ENCODE data around the gene ISG20L2.
A peak's percentile ranks its signal among the peaks of the same experiment; 100 is the strongest.

The ISG20L2 gene

GRCh38 chr1:156746728-156747631, 18.4 kb upstream of the ISG20L2 start:
- Histone ChIP-seq H3K27ac (ENCODE audit: low read length) (peak overlapping the region; percentile 99), H3K9ac (ENCODE audit: low read length in 2 of 2) (peak overlapping the region; percentile 97 to 99), H3K36me3 (ENCODE audit: control insufficient read depth in 2 of 2, insufficient read depth in 2 of 2, low read length in 2 of 2) (peaks cover 12 to 21% of the 10 kb centered on the region in 2 donors), H3K4me1 (ENCODE audit: control insufficient read depth, insufficient read depth, low read length) (peaks cover 52% of the 10 kb centered on the region), H3K9me3 (ENCODE audit: control insufficient read depth in 2 of 2, low read length in 2 of 2) (no peaks in the 10 kb centered on the region), H3K27me3 (ENCODE audit: control insufficient read depth in 1 of 2, insufficient read depth in 2 of 2, low read length in 2 of 2) (no peaks in the 10 kb centered on the region), H3K4me3 (ENCODE audit: low read length in 2 of 2) (peak overlapping the region; percentile 82 to 95)

- no peaks in the 10 kb centered on the region for H3K9me3 ChIP-seq (ENCODE audit: control insufficient read depth in 2 of 2, low read length in 2 of 2)
- H3K4me1 ChIP-seq (ENCODE audit: control insufficient read depth, insufficient read depth, low read length) = peaks cover 55% of the 10 kb centered on the region
- H3K36me3 ChIP-seq (ENCODE audit: control insufficient read depth in 2 of 2, insufficient read depth in 2 of 2, low read length in 2 of 2) = peaks cover 14 to 23% of the 10 kb centered on the region in 2 donors
- H3K27ac ChIP-seq (ENCODE audit: low read length) = peak overlapping the region; percentile 99
- H3K9ac ChIP-seq (ENCODE audit: low read length in 2 of 2) = peak overlapping the region; percentile 42 to 97
- H3K4me3 ChIP-seq (ENCODE audit: low read length in 2 of 2) = peak overlapping the region; percentile 82 to 95
- H3K27me3 ChIP-seq (ENCODE audit: control insufficient read depth in 1 of 2, insufficient read depth in 2 of 2, low read length in 2 of 2) = no peaks in the 10 kb centered on the region
These were observed 17.8 kb upstream of the ISG20L2 start for GRCh38 chr1:156746406-156746727.

GRCh38 chr1:156745881-156746280, 17.3 kb upstream of the ISG20L2 start:
- H3K27ac ChIP-seq (ENCODE audit: low read length) = peak overlapping the region; percentile 99
- no peaks in the 10 kb centered on the region for H3K27me3 ChIP-seq (ENCODE audit: control insufficient read depth in 1 of 2, insufficient read depth in 2 of 2, low read length in 2 of 2)
- H3K9me3 ChIP-seq (ENCODE audit: control insufficient read depth in 2 of 2, low read length in 2 of 2) = no peaks in the 10 kb centered on the region
- H3K9ac ChIP-seq (ENCODE audit: low read length in 2 of 2) = peak overlapping the region; percentile 42 to 97
- H3K36me3 ChIP-seq (ENCODE audit: control insufficient read depth in 2 of 2, insufficient read depth in 2 of 2, low read length in 2 of 2) = peaks cover 14 to 23% of the 10 kb centered on the region in 2 donors
- peak overlapping the region; percentile 82 to 95 for H3K4me3 ChIP-seq (ENCODE audit: low read length in 2 of 2)
- peaks cover 57% of the 10 kb centered on the region for H3K4me1 ChIP-seq (ENCODE audit: control insufficient read depth, insufficient read depth, low read length)

GRCh38 chr1:156744786-156745419, 16.3 kb upstream of the ISG20L2 start:
- peaks cover 14 to 23% of the 10 kb centered on the region in 2 donors for H3K36me3 ChIP-seq (ENCODE audit: control insufficient read depth in 2 of 2, insufficient read depth in 2 of 2, low read length in 2 of 2)
- peak overlapping the region; percentile 99 for H3K27ac ChIP-seq (ENCODE audit: low read length)
- H3K27me3 ChIP-seq (ENCODE audit: control insufficient read depth in 1 of 2, insufficient read depth in 2 of 2, low read length in 2 of 2) = no peaks in the 10 kb centered on the region
- no peaks in the 10 kb centered on the region for H3K9me3 ChIP-seq (ENCODE audit: control insufficient read depth in 2 of 2, low read length in 2 of 2)
- peaks cover 56% of the 10 kb centered on the region for H3K4me1 ChIP-seq (ENCODE audit: control insufficient read depth, insufficient read depth, low read length)
- no peak overlapping the region for H3K9ac ChIP-seq (ENCODE audit: low read length in 2 of 2)
- H3K4me3 ChIP-seq (ENCODE audit: low read length in 2 of 2) = no peak overlapping the region

GRCh38 chr1:156744344-156744743, 15.8 kb upstream of the ISG20L2 start:
- Histone ChIP-seq H3K27ac (ENCODE audit: low read length) (no peak overlapping the region), H3K4me3 (ENCODE audit: low read length in 2 of 2) (no peak overlapping the region), H3K9ac (ENCODE audit: low read length in 2 of 2) (no peak overlapping the region), H3K9me3 (ENCODE audit: control insufficient read depth in 2 of 2, low read length in 2 of 2) (no peaks in the 10 kb centered on the region), H3K36me3 (ENCODE audit: control insufficient read depth in 2 of 2, insufficient read depth in 2 of 2, low read length in 2 of 2) (peaks cover 14 to 23% of the 10 kb centered on the region in 2 donors), H3K4me1 (ENCODE audit: control insufficient read depth, insufficient read depth, low read length) (peaks cover 50% of the 10 kb centered on the region), H3K27me3 (ENCODE audit: control insufficient read depth in 1 of 2, insufficient read depth in 2 of 2, low read length in 2 of 2) (no peaks in the 10 kb centered on the region)

- no peak overlapping the region for H3K27ac ChIP-seq (ENCODE audit: low read length)
- peaks cover 14 to 23% of the 10 kb centered on the region in 2 donors for H3K36me3 ChIP-seq (ENCODE audit: control insufficient read depth in 2 of 2, insufficient read depth in 2 of 2, low read length in 2 of 2)
- peaks cover 43% of the 10 kb centered on the region for H3K4me1 ChIP-seq (ENCODE audit: control insufficient read depth, insufficient read depth, low read length)
- H3K9ac ChIP-seq (ENCODE audit: low read length in 2 of 2) = no peak overlapping the region
- no peak overlapping the region for H3K4me3 ChIP-seq (ENCODE audit: low read length in 2 of 2)
- H3K9me3 ChIP-seq (ENCODE audit: control insufficient read depth in 2 of 2, low read length in 2 of 2) = no peaks in the 10 kb centered on the region
- H3K27me3 ChIP-seq (ENCODE audit: control insufficient read depth in 1 of 2, insufficient read depth in 2 of 2, low read length in 2 of 2) = no peaks in the 10 kb centered on the region
These were observed 15.1 kb upstream of the ISG20L2 start for GRCh38 chr1:156743367-156744302.

GRCh38 chr1:156742801-156743200, 14.2 kb upstream of the ISG20L2 start:
- H3K9me3 ChIP-seq (ENCODE audit: control insufficient read depth in 2 of 2, low read length in 2 of 2) = no peaks in the 10 kb centered on the region
- no peaks in the 10 kb centered on the region for H3K27me3 ChIP-seq (ENCODE audit: control insufficient read depth in 1 of 2, insufficient read depth in 2 of 2, low read length in 2 of 2)
- H3K4me3 ChIP-seq (ENCODE audit: low read length in 2 of 2) = no peak overlapping the region
- H3K36me3 ChIP-seq (ENCODE audit: control insufficient read depth in 2 of 2, insufficient read depth in 2 of 2, low read length in 2 of 2) = peaks cover 14 to 25% of the 10 kb centered on the region in 2 donors
- no peak overlapping the region for H3K27ac ChIP-seq (ENCODE audit: low read length)
- H3K9ac ChIP-seq (ENCODE audit: low read length in 2 of 2) = no peak overlapping the region
- peaks cover 35% of the 10 kb centered on the region for H3K4me1 ChIP-seq (ENCODE audit: control insufficient read depth, insufficient read depth, low read length)

- Histone ChIP-seq H3K36me3 (ENCODE audit: control insufficient read depth in 2 of 2, insufficient read depth in 2 of 2, low read length in 2 of 2) (peaks cover 18 to 28% of the 10 kb centered on the region in 2 donors), H3K4me3 (ENCODE audit: low read length in 2 of 2) (no peak overlapping the region), H3K27ac (ENCODE audit: low read length) (peak overlapping the region; percentile 94), H3K9ac (ENCODE audit: low read length in 2 of 2) (no peak overlapping the region), H3K4me1 (ENCODE audit: control insufficient read depth, insufficient read depth, low read length) (peaks cover 28% of the 10 kb centered on the region), H3K27me3 (ENCODE audit: control insufficient read depth in 1 of 2, insufficient read depth in 2 of 2, low read length in 2 of 2) (no peaks in the 10 kb centered on the region), H3K9me3 (ENCODE audit: control insufficient read depth in 2 of 2, low read length in 2 of 2) (no peaks in the 10 kb centered on the region)
These were observed 13.5 kb upstream of the ISG20L2 start for GRCh38 chr1:156742017-156742416.

GRCh38 chr1:156741481-156741983, 13.0 kb upstream of the ISG20L2 start:
- peak overlapping the region; percentile 94 for H3K27ac ChIP-seq (ENCODE audit: low read length)
- peaks cover 21 to 33% of the 10 kb centered on the region in 2 donors for H3K36me3 ChIP-seq (ENCODE audit: control insufficient read depth in 2 of 2, insufficient read depth in 2 of 2, low read length in 2 of 2)

More at GRCh38 chr1:156741481-156741983, 13.0 kb upstream of the ISG20L2 start:
- Histone ChIP-seq H3K9me3 (ENCODE audit: control insufficient read depth in 2 of 2, low read length in 2 of 2) (no peaks in the 10 kb centered on the region), H3K4me1 (ENCODE audit: control insufficient read depth, insufficient read depth, low read length) (peaks cover 28% of the 10 kb centered on the region), H3K9ac (ENCODE audit: low read length in 2 of 2) (peak overlapping the region; percentile 36 to 64), H3K27me3 (ENCODE audit: control insufficient read depth in 1 of 2, insufficient read depth in 2 of 2, low read length in 2 of 2) (no peaks in the 10 kb centered on the region), H3K4me3 (ENCODE audit: low read length in 2 of 2) (peak overlapping the region; percentile 61 to 94)

All from stomach smooth muscle (tissue), 2 donors.